Activated CD8-positive, alpha-beta memory T cell treated with anti-CD3 and anti-CD28 coated beads for 36 hours (primary cell): ENCODE data around the gene RREB1. TPM values are rescaled to one million over a fixed set of nuclear protein-coding genes. Genes with fewer than 3 reads are reported as not detected.

Experiments used
- CTCF ChIA-PET: fragments of 350-600 bp; sonication (Branson Sonifier 250); formaldehyde crosslinking; loops from one replicate; lab custom pipeline; 2021; ENCODE audit warnings: antibody characterized with exemption; lab: Charles Lee
- POLR2A ChIA-PET: fragments of 350-600 bp; sonication (Branson Sonifier 250); formaldehyde crosslinking; loops from one replicate; lab custom pipeline; 2021; ENCODE audit warnings: antibody characterized with exemption; lab: Charles Lee
- total RNA-seq, 2 experiments: library from RNA; stranded (reverse); gene quantifications; one replicate each; pipeline ENCODE4 v1.2.3, GENCODE V29; 2021

The RREB1 gene
- total RNA-seq, 2 experiments from 2014 or later = 16.8 to 18.3 TPM

GRCh38 chr6:7170117-7170732, 62.5 kb downstream of the RREB1 start:
- CTCF ChIA-PET = interaction anchor here (0.6 kb wide), 1 partner anchor 449 kb away, joined by 3 read pairs; no protein-coding TSS in a partner anchor
- POLR2A ChIA-PET = no interaction called here

GRCh38 chr6:7171119-7171518, 63.4 kb downstream of the RREB1 start:
- POLR2A ChIA-PET = no interaction called here
- CTCF ChIA-PET = no interaction called here

- ChIA-PET CTCF (interaction anchor here (0.7 kb wide), 2 partner anchors 11 to 200 kb away, joined by 3 to 4 read pairs; no protein-coding TSS in a partner anchor), POLR2A (no interaction called here)
Observed at GRCh38 chr6:7171733-7172132, 64.0 kb downstream of the RREB1 start.

- POLR2A ChIA-PET = no interaction called here
- CTCF ChIA-PET = interaction anchor here (0.7 kb wide), 2 partner anchors 10 to 201 kb away, joined by 3 to 4 read pairs; no protein-coding TSS in a partner anchor
Observed at GRCh38 chr6:7172649-7173048, 64.9 kb downstream of the RREB1 start.

- POLR2A ChIA-PET = no interaction called here
- CTCF ChIA-PET = no interaction called here
Observed at GRCh38 chr6:7173843-7174503, 66.2 kb downstream of the RREB1 start.

GRCh38 chr6:7175462-7175861, 67.7 kb downstream of the RREB1 start:
- POLR2A ChIA-PET = no interaction called here
- CTCF ChIA-PET = no interaction called here

GRCh38 chr6:7176208-7176607, 68.4 kb downstream of the RREB1 start:
- CTCF ChIA-PET = no interaction called here
- POLR2A ChIA-PET = no interaction called here

GRCh38 chr6:7178280-7178679, 70.5 kb downstream of the RREB1 start:
- POLR2A ChIA-PET = no interaction called here
- CTCF ChIA-PET = interaction anchor here (0.6 kb wide), 1 partner anchor 85 kb away, joined by 3 read pairs; no protein-coding TSS in a partner anchor

GRCh38 chr6:7180751-7181150, 73.0 kb downstream of the RREB1 start:
- POLR2A ChIA-PET = no interaction called here
- CTCF ChIA-PET = no interaction called here

GRCh38 chr6:7183707-7184106, 75.9 kb downstream of the RREB1 start:
- CTCF ChIA-PET = no interaction called here
- POLR2A ChIA-PET = interaction anchor here (0.7 kb wide), 1 partner anchor 76 kb away, joined by 4 read pairs; no protein-coding TSS in a partner anchor

GRCh38 chr6:7184502-7184901, 76.7 kb downstream of the RREB1 start:
- POLR2A ChIA-PET = no interaction called here
- CTCF ChIA-PET = no interaction called here

GRCh38 chr6:7185561-7185960, 77.8 kb downstream of the RREB1 start:
- CTCF ChIA-PET = no interaction called here
- POLR2A ChIA-PET = no interaction called here

- POLR2A ChIA-PET = no interaction called here
- CTCF ChIA-PET = no interaction called here
Observed at GRCh38 chr6:7188492-7188891, 80.7 kb downstream of the RREB1 start.

- POLR2A ChIA-PET = no interaction called here
Observed at GRCh38 chr6:7189101-7189758, 81.5 kb downstream of the RREB1 start.

GRCh38 chr6:7190791-7191190, 83.0 kb downstream of the RREB1 start:
- ChIA-PET CTCF (no interaction called here), POLR2A (no interaction called here)

More at GRCh38 chr6:7189101-7189758, 81.5 kb downstream of the RREB1 start:
- CTCF ChIA-PET = no interaction called here

- POLR2A ChIA-PET = no interaction called here
Observed at GRCh38 chr6:7193122-7193521, 85.4 kb downstream of the RREB1 start.

GRCh38 chr6:7194657-7195056, 86.9 kb downstream of the RREB1 start:
- CTCF ChIA-PET = no interaction called here
- POLR2A ChIA-PET = no interaction called here

More at GRCh38 chr6:7193122-7193521, 85.4 kb downstream of the RREB1 start:
- CTCF ChIA-PET = no interaction called here

- ChIA-PET POLR2A (no interaction called here), CTCF (no interaction called here)
Observed at GRCh38 chr6:7195339-7196018, 87.7 kb downstream of the RREB1 start.

- ChIA-PET POLR2A (no interaction called here), CTCF (interaction anchor here (0.7 to 1.1 kb wide), 2 partner anchors 61 to 292 kb away, joined by 4 to 5 read pairs; no protein-coding TSS in a partner anchor)
Observed at GRCh38 chr6:7196019-7196402, 88.2 kb downstream of the RREB1 start.
